Measurements from ENCODE around the gene SRGAP3.

The SRGAP3 gene

DNA sequence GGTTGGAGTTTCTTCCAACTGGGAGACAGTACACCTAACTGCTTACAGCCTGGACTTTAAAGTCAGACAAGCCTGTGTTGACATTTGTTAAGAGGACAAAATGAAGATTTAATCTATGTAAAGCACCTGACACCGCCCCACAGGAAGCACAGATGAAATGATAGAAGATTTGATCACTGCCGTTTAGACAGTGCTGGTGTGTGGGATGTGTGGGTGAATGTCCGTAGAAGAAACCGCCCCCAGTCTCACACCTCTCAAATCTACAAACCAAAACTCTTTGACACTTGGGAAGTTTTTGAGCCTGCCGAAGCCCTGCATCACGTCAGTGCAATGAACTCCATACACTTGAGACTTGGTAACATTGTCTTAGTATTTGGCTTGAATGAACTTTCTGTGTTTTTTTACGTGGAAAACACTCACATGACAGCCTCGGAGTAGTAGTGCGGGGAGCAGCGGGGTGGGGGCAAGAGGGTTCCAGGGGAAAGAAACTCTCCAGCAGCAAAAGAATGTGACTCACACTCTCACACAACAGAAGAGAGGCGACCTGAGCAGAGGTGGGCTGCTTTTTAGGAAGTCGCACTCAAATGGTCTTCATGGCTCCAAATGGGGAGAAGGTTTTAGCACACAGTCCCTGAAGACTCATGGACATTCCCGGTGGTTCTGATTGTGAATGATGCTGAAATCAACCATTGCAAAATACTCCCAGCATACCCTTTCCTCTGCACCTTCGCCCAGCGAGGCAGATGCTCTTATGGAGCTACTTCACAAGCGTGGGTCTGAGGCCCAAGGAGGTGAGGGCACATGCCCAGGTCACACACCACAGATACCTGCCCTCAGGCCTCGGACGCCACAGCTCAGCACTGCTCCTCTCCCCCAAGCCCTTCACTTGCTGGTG lies 79.2 kb downstream of the SRGAP3 start:
- DNase-seq = no peak

DNA sequence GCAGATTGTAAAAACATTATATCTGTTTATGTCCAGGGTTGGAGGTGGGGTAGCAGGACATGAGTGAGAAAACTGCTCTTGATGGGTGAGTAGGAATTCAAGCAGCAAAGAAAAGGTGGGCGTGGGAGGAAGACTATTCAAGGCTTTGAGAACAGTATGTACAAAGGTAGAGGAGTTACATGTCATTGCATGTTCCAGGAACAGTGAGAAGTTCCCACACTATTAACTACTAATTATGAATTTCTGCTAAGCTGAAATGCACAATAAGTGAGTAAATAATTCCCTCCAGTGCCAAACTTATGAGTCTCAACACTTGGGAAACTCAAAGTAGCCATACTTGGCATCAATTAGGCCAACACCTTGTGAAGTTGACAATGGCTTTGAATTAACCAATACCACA lies 80.1 kb downstream of the SRGAP3 start:
- DNase-seq = no peak

DNA sequence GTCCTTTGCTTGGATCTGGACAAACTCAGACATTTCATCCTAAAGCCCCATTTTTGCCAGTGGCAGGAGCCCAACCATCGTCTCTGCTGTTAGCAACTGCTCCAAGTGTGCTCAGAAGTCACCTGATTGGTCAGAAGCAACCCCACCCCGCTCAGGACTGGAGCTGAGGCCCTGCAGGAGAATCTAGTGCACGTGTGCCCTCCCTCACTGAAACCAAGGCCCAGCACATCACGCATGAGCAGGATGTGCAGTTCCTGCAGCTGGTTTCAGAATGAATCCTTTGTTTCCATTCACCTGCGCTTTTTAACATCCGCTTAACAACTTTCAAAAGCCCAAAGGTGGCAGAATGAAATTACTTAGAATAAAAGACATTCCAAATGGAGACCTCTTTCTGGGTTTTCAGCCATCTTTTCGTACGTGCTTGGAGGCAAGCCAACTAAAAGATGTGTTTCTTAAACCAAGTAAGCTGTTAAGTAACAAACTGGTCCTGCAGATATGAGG lies 81.2 kb downstream of the SRGAP3 start:
- DNase-seq = no peak

DNA sequence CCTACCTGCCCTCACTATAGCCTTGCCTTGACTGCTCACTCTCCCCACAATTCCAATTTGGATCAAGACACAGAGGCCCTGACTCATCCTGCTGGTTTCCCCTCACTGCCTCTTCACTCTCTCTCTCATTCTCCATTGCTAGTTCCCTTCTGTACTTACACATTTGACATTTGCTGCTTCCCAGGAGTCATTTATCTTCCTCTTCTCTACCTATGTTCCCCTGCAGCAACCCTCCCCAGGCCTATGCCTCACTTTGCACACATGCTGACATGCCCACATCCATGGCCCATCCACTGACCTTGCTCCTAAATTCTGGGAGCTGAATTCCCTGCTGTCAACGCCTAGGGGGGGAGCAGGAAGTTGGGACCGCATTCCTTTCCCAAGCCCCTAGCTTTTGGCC lies 82.2 kb downstream of the SRGAP3 start:
- DNase-seq = no peak

DNA sequence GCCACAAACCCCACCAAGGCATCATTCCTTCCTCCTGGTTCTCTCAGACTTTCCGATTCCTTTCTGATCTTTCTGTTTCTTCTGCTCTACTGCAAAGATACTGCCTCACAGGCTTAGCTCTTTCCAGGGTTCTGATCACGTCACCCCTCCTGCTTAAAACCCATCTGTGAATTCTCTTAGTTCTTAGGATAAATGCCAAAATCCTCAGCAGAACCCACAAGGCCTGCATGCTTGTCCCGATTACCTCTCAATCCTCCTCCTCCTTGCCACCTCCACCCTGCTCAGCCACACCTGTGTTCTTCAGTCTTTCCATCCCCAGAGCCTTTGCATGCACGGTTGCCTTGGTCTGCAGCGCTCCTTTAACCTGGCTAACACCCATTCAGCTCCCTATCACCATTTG lies 84.0 kb downstream of the SRGAP3 start:
- DNase-seq = no peak

DNA sequence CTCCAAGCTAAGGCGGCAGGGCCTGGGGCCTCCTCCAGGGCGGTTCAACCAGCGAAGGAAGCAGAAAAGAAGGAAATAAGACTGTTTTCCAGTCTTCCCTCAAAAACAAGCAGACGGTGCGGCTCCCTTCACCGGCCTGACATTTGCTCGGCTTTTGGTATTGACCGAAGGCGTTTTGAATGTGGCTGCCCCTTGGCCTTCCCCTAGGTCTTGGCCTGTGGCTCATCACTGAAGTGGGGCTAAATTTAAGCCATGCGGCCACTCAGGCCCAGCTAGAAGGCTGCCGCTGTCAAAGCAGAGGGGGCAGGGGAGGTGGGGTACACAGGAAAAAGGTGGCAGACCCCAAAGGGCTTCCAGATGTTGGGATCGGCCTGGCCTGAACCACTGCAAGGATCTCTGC lies 86.2 kb downstream of the SRGAP3 start:
- no peak for DNase-seq

DNA sequence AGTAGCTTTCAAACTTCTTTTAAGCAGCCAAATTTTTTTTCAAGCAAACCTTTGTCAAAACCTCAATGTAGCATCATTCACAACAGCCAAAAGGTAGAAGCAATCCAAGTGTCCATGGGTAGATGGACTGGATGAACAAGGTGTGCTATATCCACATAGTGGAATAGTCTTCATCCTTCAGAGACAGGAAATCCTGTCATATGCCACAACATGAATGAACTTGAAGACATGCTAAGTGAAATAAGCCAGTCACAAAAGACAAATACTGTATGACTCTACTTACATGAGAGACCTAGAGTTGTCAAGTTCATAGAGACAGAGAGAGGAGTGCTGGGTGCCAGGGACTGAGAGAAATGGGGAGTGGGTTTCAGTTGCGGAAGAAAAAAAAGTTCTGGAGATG lies 87.6 kb downstream of the SRGAP3 start:
- no peak for DNase-seq

DNA sequence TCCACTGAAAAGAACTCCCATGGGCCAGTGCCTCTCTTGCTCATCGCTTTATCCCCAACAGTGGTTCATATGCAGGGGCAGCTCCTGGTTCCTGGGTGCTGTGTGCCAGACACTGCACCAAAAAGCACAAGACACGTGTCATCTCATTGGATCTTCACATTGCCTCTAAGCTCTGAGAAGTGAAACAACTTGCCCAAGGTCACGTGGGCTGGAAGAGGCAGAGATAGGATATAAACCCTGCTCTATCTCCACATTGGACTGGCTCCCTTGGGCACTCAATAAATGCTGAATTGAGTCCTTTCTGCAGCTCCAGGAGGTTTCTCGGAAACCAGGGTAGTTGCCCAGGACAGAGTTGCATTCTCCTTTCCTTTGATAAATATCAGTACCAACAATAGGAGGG lies 88.1 kb downstream of the SRGAP3 start:
- DNase-seq = no peak

DNA sequence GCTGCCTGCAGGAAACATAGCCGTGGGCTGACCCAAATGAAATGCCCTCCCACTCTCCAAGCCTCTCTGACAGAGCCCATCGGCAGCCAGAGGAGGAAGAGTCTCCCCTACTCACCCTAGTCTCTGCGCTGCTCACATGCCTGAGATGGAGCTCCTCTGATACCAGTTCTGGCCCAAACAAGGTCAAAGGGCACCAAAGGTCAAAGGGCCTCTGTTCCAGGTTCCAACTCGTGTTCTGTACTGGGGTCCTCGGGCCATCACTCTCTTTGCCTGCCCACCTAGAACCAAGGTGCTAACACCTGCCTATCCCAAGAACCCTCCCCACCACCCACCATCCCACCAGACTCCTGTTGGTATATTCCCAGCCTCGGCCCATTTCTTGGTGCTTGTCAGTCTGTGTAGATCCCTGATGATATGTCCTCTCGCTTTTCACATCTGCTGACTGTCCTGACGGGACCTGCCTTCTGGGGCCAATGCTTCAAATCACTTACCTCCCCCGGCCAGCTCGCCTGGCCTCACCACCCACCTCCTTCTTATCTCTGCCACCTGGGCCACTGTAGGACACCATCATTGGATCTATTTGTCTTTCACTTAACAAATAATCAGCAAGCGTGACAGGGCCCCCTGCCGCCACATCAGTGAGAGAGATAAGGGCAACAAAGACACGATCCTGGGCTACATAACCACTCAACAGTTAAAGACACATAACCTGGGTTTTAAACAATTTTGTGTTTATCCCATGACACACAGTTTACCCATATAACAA lies 90.4 kb downstream of the SRGAP3 start:
- DNase-seq = no peak

DNA sequence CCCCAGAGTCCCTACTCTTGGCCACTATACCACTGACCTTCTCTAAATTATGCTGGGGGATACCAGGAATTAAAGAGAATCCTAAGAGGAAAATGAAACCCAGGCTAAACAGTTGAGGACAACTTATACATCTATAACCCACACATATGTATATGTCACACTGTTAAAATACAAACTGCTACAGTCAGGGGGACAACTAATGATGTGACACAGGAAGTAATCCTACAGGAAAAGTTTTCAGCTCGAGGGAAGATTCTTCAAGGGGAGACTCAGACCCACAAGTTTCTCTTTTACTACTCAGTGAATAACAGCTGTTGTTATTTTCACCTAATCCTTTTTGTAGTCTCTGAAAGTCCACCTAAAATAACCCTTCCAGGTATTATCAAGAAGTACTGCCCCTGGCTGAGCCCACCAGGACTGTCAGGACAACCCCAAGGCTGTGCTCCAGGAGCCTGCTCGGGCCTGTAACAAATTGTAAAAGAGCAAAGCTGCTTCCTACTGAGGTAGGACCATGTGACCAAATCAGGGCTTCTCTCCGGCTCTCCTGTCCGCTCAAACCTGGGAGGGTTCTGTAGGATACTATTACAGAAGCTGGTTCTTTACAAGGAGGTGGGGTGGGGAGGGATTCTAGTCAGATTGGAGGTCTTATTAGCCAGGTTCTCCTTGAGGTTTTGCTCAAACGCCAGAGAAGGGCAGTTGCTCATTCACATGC lies 91.6 kb downstream of the SRGAP3 start:
- no peak for DNase-seq

DNA sequence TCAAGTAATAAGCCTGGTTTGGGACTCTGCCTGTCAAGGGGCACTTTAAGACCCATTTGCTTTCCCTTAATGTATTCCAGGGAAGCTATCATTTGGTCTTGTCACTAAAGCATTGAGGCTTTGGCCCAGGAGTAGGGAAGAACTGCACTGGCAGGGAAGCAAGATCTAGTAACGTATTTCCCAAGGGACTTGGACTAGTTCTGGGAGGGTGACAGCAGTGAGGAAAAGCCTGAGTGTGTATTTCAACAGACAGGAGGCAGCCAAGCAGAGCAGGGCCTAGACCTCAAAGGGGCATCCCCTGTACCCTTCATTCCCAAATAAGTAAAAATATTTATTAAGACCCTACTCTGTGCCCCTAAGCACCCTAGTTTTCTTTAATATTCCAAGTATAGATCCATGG lies 92.8 kb downstream of the SRGAP3 start:
- no peak for DNase-seq

DNA sequence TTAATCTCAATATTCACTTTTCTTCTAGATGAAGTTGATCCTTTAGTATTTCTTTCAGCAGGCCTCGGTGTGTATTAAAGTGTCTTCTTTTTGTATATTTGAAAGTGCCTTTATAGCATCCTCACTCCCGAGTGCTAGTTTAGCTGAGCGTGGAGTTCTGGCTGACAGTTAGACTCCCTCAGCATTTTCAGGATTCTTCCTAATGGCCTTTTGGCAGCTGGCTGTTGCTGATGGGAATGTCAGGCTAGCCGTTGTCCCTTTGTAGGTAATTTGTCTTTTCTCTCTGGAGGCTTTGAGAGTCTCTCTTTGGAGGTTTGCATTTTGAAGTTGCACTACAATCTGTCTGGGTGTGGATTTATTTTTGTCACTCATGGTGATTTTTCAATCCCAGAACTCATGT lies 94.4 kb downstream of the SRGAP3 start:
- no peak for DNase-seq

DNA sequence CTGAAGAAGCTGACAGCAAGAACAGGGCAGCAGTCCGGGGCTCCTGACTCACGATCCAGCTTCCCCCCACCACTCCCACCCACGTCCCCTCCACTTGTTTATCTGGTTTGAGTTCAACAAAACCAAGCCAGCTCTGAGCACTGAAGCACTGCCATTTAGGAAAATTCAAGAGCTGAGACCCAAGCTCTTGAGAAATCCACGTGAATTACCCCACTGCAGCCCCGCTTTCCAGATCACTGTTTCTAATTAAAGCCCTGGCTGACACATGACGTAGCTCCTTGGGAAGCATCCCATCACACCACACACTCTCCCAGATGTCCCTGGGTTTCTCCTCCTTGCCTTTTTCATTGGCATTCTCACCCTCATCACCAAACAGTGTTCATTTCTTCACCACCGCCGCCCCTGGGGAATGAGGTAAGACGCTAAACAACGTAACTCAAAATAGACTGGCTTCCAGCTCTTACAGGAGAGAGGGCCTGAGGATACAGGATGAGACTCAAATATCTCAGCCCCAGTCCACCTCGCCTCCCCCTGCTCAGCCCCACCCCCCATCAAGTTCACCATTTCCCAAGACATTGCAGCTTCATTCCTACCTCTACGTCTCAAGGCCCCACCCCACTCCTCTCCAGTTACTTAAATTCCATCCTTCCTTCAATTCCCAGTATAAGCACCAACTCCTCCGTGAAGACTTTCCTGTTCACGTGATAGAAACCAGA lies 95.4 kb downstream of the SRGAP3 start:
- no peak for DNase-seq

DNA sequence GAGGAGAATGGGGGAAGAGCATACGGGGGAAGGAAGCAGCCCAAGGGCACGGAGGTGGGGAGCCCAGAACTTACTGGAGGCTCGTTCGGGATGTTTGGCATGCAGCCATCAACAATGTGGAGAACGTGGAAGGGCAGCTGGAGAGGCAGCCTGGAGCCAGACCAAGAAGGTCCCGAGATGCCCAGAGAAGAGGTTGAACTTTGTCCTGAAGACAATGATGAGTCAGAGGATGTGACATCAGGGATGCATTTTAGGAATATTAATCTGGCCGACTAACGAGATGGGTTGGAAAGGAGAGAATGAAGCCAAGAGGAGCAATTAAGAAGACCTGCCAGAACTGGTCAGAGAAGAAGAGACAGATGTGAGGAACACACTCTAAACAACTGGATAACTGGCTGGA lies 98.2 kb downstream of the SRGAP3 start:
- DNase-seq = no peak

DNA sequence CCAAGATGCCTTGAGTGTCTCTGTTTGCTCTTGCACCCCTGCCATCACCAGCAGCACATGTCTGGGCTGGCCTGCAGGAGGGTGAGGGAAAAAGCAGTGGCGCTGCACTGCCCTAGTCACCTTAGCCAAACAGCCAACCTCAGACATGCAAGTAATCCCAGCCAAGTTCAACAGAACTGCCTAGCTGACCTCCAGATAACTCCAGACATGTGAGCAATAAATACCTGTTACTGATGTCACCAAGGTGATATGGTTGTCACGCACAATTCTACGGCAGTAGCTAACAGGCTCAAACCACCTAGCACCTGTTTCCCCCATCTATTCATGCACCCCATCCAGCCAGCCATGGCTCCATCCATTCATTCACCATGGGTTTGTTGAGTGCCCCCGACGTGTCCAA lies 99.9 kb downstream of the SRGAP3 start:
- DNase-seq = no peak

DNA sequence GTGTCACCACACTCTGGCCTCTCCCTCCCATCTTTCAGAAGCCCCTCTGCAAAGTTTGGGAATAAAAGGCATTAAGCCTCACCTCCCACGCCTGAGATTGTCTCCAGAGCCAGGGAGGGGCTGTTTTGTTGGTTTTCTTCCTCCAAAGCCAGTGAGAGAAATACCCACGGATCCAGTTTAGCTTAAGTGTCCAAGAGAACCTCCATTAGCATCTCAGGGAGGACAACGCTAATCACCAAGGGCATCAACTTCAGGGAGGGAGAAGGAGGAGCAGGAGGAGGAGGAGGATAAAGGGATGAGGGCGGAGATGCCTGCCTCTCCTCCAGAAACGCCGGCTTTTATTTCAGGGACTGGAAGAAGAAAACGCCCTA lies 101.6 kb downstream of the SRGAP3 start:
- DNase-seq = no peak

DNA sequence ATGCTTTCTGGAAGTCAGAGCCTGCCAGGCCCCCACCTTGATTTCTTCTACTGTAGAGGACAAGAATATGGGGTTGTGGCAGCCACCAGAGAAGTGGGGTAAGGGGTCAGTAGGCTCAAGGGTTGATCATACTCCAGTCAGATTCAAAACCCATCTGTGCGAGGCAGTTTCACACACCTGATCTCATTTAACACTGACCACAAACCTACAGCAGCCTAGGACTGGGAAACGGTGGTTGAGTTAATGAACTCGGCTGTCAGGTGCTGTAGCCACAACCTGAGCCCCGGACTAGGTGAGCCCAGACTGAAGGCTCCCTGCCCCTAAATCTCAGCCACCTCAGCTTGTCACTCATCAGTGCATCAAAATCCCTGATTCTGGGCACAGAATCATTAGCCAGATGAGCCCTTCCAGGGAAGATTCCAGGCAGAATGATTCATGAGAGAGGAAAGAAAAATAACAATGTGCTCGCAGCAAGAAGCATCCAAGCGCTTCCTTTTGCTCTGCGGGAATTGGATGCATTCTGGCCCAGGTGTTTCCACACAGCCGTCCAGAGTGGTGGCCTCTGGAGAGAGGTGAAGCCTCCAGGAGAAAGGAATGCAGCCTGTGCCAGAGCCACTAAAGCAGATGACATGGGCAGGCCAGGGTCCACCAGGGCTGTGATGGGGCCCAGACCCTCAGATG lies 102.1 kb downstream of the SRGAP3 start:
- no peak for DNase-seq

DNA sequence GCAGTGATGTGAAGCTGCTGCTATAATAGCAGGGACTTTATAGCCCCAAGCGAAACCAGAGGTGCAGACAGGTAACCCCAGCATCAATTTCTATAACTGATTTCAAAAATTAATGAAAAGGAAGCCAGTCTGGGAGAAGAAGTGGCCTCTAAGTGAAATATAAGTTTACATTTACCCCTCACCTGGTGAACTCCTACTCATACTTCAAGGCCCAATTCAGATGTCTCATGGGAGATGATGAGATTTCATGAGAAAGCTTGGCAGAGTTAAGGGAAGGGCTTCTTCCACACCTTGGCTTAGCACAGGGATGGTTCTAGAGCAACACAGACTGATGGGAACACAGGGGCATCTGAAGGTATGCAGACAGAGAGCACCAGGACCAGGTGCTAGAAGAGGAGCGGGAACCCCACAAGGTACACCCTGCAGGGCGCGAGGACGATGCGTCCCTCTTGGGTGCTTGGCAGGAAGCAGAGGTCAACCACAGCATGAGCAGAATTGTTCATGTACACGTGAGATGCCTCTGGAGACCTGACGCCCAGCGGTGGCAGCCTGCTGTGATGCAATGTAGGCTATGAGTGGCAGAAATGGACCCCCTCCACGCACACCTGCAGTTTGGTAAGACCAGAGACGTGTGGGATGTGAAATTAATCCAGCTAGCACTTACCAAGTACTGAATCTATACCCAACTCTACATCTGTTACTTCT lies 102.9 kb downstream of the SRGAP3 start:
- DNase-seq = no peak

DNA sequence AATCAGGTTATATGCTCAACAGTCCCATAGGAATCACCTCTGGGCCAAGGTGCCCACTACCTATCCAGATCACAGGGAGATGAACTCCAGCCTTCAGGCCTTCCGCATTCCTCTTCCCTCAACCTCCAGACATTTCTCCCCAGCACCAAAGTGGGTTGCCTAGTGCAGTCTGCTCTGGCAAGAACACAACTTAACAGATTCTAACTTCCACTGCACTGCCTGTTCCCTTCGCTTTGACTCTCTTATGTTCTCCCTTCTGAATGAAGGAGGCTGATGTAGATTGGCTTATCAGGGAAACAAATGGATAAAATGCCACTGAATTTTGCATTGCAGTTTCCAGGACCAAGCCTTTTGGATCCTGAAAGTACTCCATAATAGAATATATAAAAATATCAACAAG lies 106.3 kb downstream of the SRGAP3 start:
- no peak for DNase-seq

DNA sequence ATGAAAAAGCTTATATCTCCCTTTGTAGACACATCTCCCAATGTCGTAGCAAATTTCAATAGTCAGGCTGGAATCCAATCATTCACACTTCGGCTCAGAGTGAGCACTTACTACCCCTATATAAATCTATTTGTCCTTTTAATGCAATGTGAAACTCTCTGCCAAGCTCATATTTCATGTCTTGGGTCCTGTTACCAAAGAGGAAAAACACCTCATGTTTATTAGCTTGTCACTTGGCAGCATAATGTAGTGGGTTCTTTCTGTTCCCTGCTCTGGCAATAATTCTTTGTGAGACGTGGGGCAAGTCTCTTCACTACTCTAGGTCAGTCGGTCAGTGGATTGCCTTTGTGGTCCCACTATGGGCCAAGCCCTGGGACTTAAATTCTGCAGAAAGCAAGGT lies 107.1 kb downstream of the SRGAP3 start:
- no peak for DNase-seq

DNA sequence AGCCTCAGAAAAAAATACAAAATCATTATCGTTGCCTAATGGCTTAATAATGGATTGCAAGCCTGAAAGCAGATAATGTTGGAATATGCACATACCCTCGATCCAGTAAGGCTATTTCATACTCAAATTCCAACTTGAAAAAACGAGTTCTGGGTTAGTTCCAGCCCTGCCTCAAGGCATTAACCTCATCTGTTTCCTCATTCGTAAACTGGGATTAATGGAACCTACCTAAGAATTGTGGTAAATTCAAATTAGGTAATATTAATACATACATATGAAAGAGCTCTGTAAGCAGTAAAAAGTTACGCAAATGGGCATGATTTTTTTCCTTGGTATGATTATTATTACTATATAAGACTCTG lies 107.5 kb downstream of the SRGAP3 start:
- no peak for DNase-seq

DNA sequence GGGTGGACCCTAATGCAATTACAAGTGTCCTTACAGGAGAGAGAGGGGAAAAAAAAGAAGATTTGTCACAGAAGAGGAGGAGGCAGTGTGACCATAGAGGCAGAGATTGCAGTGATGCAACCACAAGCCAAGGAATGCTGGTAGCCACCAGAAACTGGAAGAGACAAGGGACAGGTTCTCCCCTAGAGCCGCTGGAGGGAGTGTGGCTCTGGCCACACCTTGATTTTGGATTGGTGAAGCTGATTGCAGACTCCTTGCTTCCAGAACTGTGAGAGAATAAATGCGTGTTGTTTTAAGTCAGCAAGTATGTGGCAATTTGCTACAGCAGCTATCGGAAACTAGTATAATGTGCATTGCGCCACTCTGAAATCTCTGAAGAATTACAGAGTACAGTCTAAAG lies 110.1 kb downstream of the SRGAP3 start:
- no peak for DNase-seq
